Stimulated activated naive CD4-positive, alpha-beta T cell treated with Interleukin-2 at 50 U/mL for 16 hours (primary cell): ENCODE measurements around the gene COG1.
A peak's percentile ranks its signal among the peaks of the same experiment; 100 is the strongest.
"Not testable (repeated sequence)": the region's sequence is repeated elsewhere in the genome, so short reads cannot be mapped to it uniquely, and the experiment has no call there.

ENCODE experiments used
- DNase-seq: peaks from one replicate; lab custom pipeline; 2025; lab: John Stamatoyannopoulos, UW

The COG1 gene

GRCh38 chr17:73192894-73193701 lies at the start of gene COG1:
Gene COG1, plus strand, starts transcription at chr17:73193055. Its CDS starts 15 bp downstream, at chr17:73193070.
- DNase-seq = peak; percentile 76

- not testable (repeated sequence) for DNase-seq
Observed at GRCh38 chr17:73144209-73144608, 48.6 kb upstream of the COG1 start.

GRCh38 chr17:73145641-73146040 lies 47.2 kb upstream of the COG1 start:
- no peak for DNase-seq

- DNase-seq = not testable (repeated sequence)
Observed at GRCh38 chr17:73147791-73148190, 45.1 kb upstream of the COG1 start.

GRCh38 chr17:73148540-73149334 lies 44.1 kb upstream of the COG1 start:
- no peak for DNase-seq

GRCh38 chr17:73150622-73151300 lies 42.1 kb upstream of the COG1 start:
- not testable (repeated sequence) for DNase-seq

GRCh38 chr17:73151916-73152632 lies 40.8 kb upstream of the COG1 start:
- no peak for DNase-seq

GRCh38 chr17:73155410-73156165 lies 37.3 kb upstream of the COG1 start:
- DNase-seq = no peak

GRCh38 chr17:73156166-73156840 lies 36.6 kb upstream of the COG1 start:
- peak; percentile 39 for DNase-seq

- no peak for DNase-seq
Observed at GRCh38 chr17:73156887-73157520, 35.9 kb upstream of the COG1 start.

GRCh38 chr17:73157521-73157890 lies 35.3 kb upstream of the COG1 start:
- no peak for DNase-seq

GRCh38 chr17:73158133-73158532 lies 34.7 kb upstream of the COG1 start:
- no peak for DNase-seq

- no peak for DNase-seq
Observed at GRCh38 chr17:73160980-73161630, 31.8 kb upstream of the COG1 start.

- DNase-seq = no peak
Observed at GRCh38 chr17:73163043-73163442, 29.8 kb upstream of the COG1 start.

GRCh38 chr17:73165616-73166404 lies 27.0 kb upstream of the COG1 start:
- no peak for DNase-seq

- DNase-seq = peak; percentile 18
Observed at GRCh38 chr17:73166731-73167581, 25.9 kb upstream of the COG1 start.

- DNase-seq = no peak
Observed at GRCh38 chr17:73168667-73169066, 24.2 kb upstream of the COG1 start.

- DNase-seq = no peak
Observed at GRCh38 chr17:73170324-73170723, 22.5 kb upstream of the COG1 start.
